OCI-LY3 (cell line): ENCODE measurements around the gene BATF.

Experiments
- EZH2phosphoT487 ChIP-seq: fragments of 200-600 bp; shearing (Covaris generic); IDR thresholded peaks from 2 replicates; pipeline ENCODE4 v1.6.1; 2018; ENCODE audit warnings: antibody characterized with exemption, mixed run types, low read depth
- TF ChIP-seq, protein P1 (sequence below): fragments of 200-600, 300-600 bp; sonication (generic); IDR thresholded peaks from 2 replicates; pipeline ENCODE4 v1.5.1; 2014; ENCODE audit warnings: antibody characterized with exemption, low read length, low read depth

DNA sequence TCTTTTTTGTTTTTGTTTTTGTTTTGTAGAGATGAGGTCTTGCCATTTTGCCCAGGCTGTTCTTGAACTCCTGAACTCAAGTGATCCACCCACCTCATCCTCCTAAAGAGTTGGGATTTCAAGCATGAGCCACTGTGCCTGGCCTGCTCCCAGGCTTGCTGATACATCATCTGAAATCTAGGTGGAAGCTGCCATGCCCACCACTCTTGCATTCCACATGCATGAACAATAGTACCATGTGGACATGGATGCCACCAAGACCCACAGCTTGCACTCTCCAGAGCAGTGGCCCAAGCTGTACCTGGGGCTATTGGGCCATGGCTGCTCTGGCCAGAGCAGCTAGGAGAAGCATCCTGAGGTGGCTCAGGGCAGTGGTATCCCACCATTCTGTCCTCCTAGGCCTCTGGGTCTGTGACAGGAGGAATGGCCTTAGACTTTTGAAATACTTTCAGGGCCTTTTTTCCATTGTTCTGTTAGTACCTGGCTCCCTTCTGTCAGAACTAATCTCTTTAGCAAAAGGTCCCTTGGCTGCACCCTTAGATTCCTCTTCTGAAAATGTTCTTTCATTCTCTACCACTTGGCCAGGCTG, 69.8 kb downstream of the BATF start:
- TF ChIP-seq, protein P1, sequence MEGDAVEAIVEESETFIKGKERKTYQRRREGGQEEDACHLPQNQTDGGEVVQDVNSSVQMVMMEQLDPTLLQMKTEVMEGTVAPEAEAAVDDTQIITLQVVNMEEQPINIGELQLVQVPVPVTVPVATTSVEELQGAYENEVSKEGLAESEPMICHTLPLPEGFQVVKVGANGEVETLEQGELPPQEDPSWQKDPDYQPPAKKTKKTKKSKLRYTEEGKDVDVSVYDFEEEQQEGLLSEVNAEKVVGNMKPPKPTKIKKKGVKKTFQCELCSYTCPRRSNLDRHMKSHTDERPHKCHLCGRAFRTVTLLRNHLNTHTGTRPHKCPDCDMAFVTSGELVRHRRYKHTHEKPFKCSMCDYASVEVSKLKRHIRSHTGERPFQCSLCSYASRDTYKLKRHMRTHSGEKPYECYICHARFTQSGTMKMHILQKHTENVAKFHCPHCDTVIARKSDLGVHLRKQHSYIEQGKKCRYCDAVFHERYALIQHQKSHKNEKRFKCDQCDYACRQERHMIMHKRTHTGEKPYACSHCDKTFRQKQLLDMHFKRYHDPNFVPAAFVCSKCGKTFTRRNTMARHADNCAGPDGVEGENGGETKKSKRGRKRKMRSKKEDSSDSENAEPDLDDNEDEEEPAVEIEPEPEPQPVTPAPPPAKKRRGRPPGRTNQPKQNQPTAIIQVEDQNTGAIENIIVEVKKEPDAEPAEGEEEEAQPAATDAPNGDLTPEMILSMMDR: no peak
- no peak for TF ChIP-seq EZH2phosphoT487
